HepG2 (cell line): ENCODE measurements around the gene PRR30. TPM values are rescaled to one million over a fixed set of nuclear protein-coding genes. Genes with fewer than 3 reads are reported as not detected.

Source experiments
- ATAC-seq: fragments of 200-7000 bp; cut with Tn5 transposase; 3 replicates; pipeline ENCODE4 v1.9.1; 2020; ENCODE audit warnings: mild to moderate bottlenecking, moderate library complexity
- BruUV-seq: library from RNA; stranded (reverse); fragments of 400-500 nt; replicated peaks from 2 replicates; lab custom pipeline; 2021; lab: Mats Ljungman, UMichigan
- CTCF ChIA-PET: fragments of 300-600 bp; formaldehyde crosslinking; extraction: SDS; loops from one replicate; lab custom pipeline; 2021; ENCODE audit warnings: low total read pairs, inconsistent platforms, low intra/inter-chr PET ratio; lab: Yijun Ruan, JAX
- POLR2A ChIA-PET: fragments of 350-600 bp; sonication (Branson Sonifier 250); formaldehyde crosslinking; loops from one replicate; lab custom pipeline; 2020; ENCODE audit warnings: antibody characterized with exemption, inconsistent platforms; lab: Yijun Ruan, JAX
- DNase-seq: peaks from one replicate; pipeline ENCODE4 v3.0.0-alpha.2; 2015; ENCODE audit warnings: low spot score
- FAIRE-seq: peaks from 3 replicates; lab custom pipeline; 2011; peaks lifted over from hg19 to GRCh38; lab: Jason Lieb, UNC
- H2AFZ ChIP-seq: one replicate; pipeline ENCODE4 v1.6.1; 2011; ENCODE audit warnings: low read length, inconsistent platforms
- H3K27ac ChIP-seq: fragments of 300-600 bp; 3 replicates; pipeline ENCODE4 v1.8.0; 2011; ENCODE audit warnings: mixed run types, mild to moderate bottlenecking, mixed read lengths, low read length, inconsistent platforms; ENCODE audit not compliant: insufficient read depth; ENCODE audit errors: extremely low read length
- H3K27me3 ChIP-seq, 2 experiments: fragments of 200-600 bp in 1 of 2; 2 replicates in 1 of 2; 3 replicates in 1 of 2; pipeline versions ENCODE4 v1.6.0 to v1.8.0; 2011; ENCODE audit warnings: low read length in 2 of 2, mild to moderate bottlenecking in 2 of 2, moderate library complexity in 2 of 2, inconsistent platforms in 1 of 2; ENCODE audit not compliant: insufficient read depth in 2 of 2, control insufficient read depth in 1 of 2
- H3K36me3 ChIP-seq, 2 experiments: fragments of 200-600 bp in 1 of 2; replicated peaks in 1 of 2; 2 replicates in 1 of 2; 3 replicates in 1 of 2; pipeline versions ENCODE4 v1.5.1 to v1.8.0; 2011; ENCODE audit warnings: low read length in 2 of 2, inconsistent platforms in 1 of 2; ENCODE audit not compliant: insufficient read depth in 2 of 2, control insufficient read depth in 1 of 2
- H3K4me1 ChIP-seq: 2 replicates; pipeline ENCODE4 v1.5.1; 2012; ENCODE audit warnings: low read length, inconsistent platforms; ENCODE audit not compliant: insufficient read depth
- H3K4me2 ChIP-seq: 2 replicates; pipeline ENCODE4 v1.6.0; 2011; ENCODE audit warnings: low read depth, low read length, inconsistent platforms
- H3K4me3 ChIP-seq, 3 experiments: fragments of 200-600 bp in 1 of 3; sonication (generic), shearing (Covaris generic) in 1 of 3; replicated peaks in 1 of 3; 2 replicates each; pipeline ENCODE4 v1.5.1; 2011 to 2016; ENCODE audit warnings: low read length in 3 of 3, inconsistent platforms in 2 of 3, low read depth in 2 of 3, mild to moderate bottlenecking in 2 of 3, control low read depth in 1 of 3, mixed read lengths in 1 of 3; ENCODE audit not compliant: insufficient read depth in 1 of 3
- H3K79me2 ChIP-seq: one replicate; pipeline ENCODE4 v1.6.1; 2011; ENCODE audit warnings: low read length, inconsistent platforms; ENCODE audit not compliant: insufficient read depth
- H3K9ac ChIP-seq: 2 replicates; pipeline ENCODE4 v1.6.0; 2011; ENCODE audit warnings: mild to moderate bottlenecking, low read depth, low read length, inconsistent platforms; ENCODE audit not compliant: insufficient read depth
- H3K9me3 ChIP-seq: 2 replicates; pipeline ENCODE4 v1.5.1; 2012; ENCODE audit warnings: mild to moderate bottlenecking, low read length
- H4K20me1 ChIP-seq: 2 replicates; pipeline ENCODE4 v1.6.0; 2011; ENCODE audit warnings: inconsistent platforms, mild to moderate bottlenecking, low read length, moderate library complexity; ENCODE audit not compliant: insufficient read depth
- AGO2 ChIP-seq: fragments of 200-400 bp; formaldehyde crosslinking; optimal IDR thresholded peaks from 2 replicates; pipeline ENCODE3; 2017; ENCODE audit warnings: mild to moderate bottlenecking, low read depth, low read length, moderate library complexity
- ATF7-NPFF ChIP-seq: sonication (generic); formaldehyde crosslinking; IDR thresholded peaks from 2 replicates; pipeline ENCODE4 v1.8.1; 2023; ENCODE audit warnings: mild to moderate bottlenecking, low read depth, missing genetic modification reagents, moderate library complexity
- DNMT3B ChIP-seq: conservative IDR thresholded peaks from 2 replicates; pipeline ENCODE4 v1.6.1; 2016; ENCODE audit warnings: missing biosample characterization, control low read depth
- GFI1 ChIP-seq: sonication (generic); formaldehyde crosslinking; IDR thresholded peaks from 2 replicates; pipeline ENCODE4 v1.5.0; 2020; ENCODE audit warnings: missing genetic modification reagents, mild to moderate bottlenecking, borderline replicate concordance
- GLI4 ChIP-seq: sonication (generic); formaldehyde crosslinking; IDR thresholded peaks from 2 replicates; pipeline ENCODE4 v1.5.1; 2020; ENCODE audit warnings: missing genetic modification reagents, mild to moderate bottlenecking, moderate library complexity, borderline replicate concordance
- HOXA9 ChIP-seq: sonication (generic); formaldehyde crosslinking; IDR thresholded peaks from 2 replicates; pipeline ENCODE4 v1.8.1; 2022; ENCODE audit warnings: missing genetic modification reagents, mild to moderate bottlenecking, moderate library complexity, borderline replicate concordance
- HOXD1 ChIP-seq: sonication (generic); formaldehyde crosslinking; IDR thresholded peaks from 2 replicates; pipeline ENCODE4 v1.5.0; 2020; ENCODE audit warnings: missing genetic modification reagents
- NFAT5 ChIP-seq: sonication (generic); formaldehyde crosslinking; IDR thresholded peaks from 2 replicates; pipeline ENCODE4 v1.4.0; 2020; ENCODE audit warnings: missing genetic modification reagents
- NFATC3 ChIP-seq: sonication (generic); formaldehyde crosslinking; IDR thresholded peaks from 2 replicates; pipeline ENCODE4 v1.5.1; 2020; ENCODE audit warnings: mild to moderate bottlenecking, missing genetic modification reagents
- NFYB ChIP-seq: sonication (generic); formaldehyde crosslinking; IDR thresholded peaks from 2 replicates; pipeline ENCODE4 v1.4.0; 2020; ENCODE audit warnings: missing genetic modification reagents
- PAF1 ChIP-seq: IDR thresholded peaks from 2 replicates; pipeline ENCODE4 v1.6.1; 2016; ENCODE audit warnings: missing genetic modification reagents, missing compliant biosample characterization
- POLR2AphosphoS2 ChIP-seq: IDR thresholded peaks from 2 replicates; pipeline ENCODE4 v1.6.1; 2011; ENCODE audit warnings: low read depth, low read length, improper control_type of control experiment
- RFX5 ChIP-seq: IDR thresholded peaks from 2 replicates; pipeline ENCODE4 v1.6.1; 2011; ENCODE audit warnings: low read depth, low read length, improper control_type of control experiment
- RXRA ChIP-seq: sonication (generic); formaldehyde crosslinking; IDR thresholded peaks from 2 replicates; pipeline ENCODE4 v1.5.1; 2020; ENCODE audit warnings: missing genetic modification reagents
- SALL2 ChIP-seq: sonication (generic); formaldehyde crosslinking; IDR thresholded peaks from 2 replicates; pipeline ENCODE4 v1.8.1; 2023; ENCODE audit warnings: mild to moderate bottlenecking, missing genetic modification reagents, inconsistent platforms
- SATB2 ChIP-seq: sonication (generic); formaldehyde crosslinking; IDR thresholded peaks from 2 replicates; pipeline ENCODE4 v1.5.0; 2020; ENCODE audit warnings: missing genetic modification reagents
- SIN3A ChIP-seq: IDR thresholded peaks from 2 replicates; pipeline ENCODE4 v1.6.1; 2011; ENCODE audit warnings: low read depth, mild to moderate bottlenecking, control low read depth, low read length, borderline replicate concordance
- ZFX ChIP-seq: sonication (generic); formaldehyde crosslinking; IDR thresholded peaks from 2 replicates; pipeline ENCODE4 v1.4.0; 2020; ENCODE audit warnings: mild to moderate bottlenecking, low read depth, missing genetic modification reagents, moderate library complexity
- ZFY ChIP-seq: sonication (generic); formaldehyde crosslinking; IDR thresholded peaks from 2 replicates; pipeline ENCODE4 v1.4.0; 2020; ENCODE audit warnings: missing genetic modification reagents
- ZNF564 ChIP-seq: sonication (generic); formaldehyde crosslinking; IDR thresholded peaks from 2 replicates; pipeline ENCODE4 v1.8.1; 2023; ENCODE audit warnings: mild to moderate bottlenecking, missing genetic modification reagents
- ZNF782 ChIP-seq: sonication (generic); formaldehyde crosslinking; IDR thresholded peaks from 2 replicates; pipeline ENCODE4 v1.4.0; 2020; ENCODE audit warnings: missing genetic modification reagents, mild to moderate bottlenecking, borderline replicate concordance
- WGBS: methylation state at CpG from one replicate; pipeline ENCODE4 v1.1.6; 2017; ENCODE audit warnings: low lambda C conversion rate; 5-methylcytosine and 5-hydroxymethylcytosine counted together
- in situ Hi-C: cut with HindIII; loops from 2 replicates; pipeline ENCODE4 v1.10.0; 2017; ENCODE audit warnings: low pct_unique_long_range_greater_than_20kb; ENCODE audit not compliant: extremely low pct_ligation_motif_present
- intact Hi-C: fragments of 100-400 bp; cut with micrococcal nuclease; formaldehyde crosslinking; loops from one replicate; pipeline ENCODE4 v1.10.0; 2022; ENCODE audit not compliant: unreplicated experiment
- polyA plus RNA-seq, 8 experiments: library from polyadenylated mRNA; depleted of rRNA in 3 of 8; stranded (reverse) in 7 of 8; unstranded in 1 of 8; fragments of >200 nt; fragmentation: Illumina TruSeq in 4 of 8; extraction: Trizol in 4 of 8; gene quantifications; 2 replicates each; pipeline versions ENCODE4 v1.2.1 to v1.2.3, GENCODE V29; 2011 to 2016; ENCODE audit warnings: low read depth in 4 of 8, missing spikeins in 1 of 8, mixed read lengths in 1 of 8; ENCODE audit not compliant: insufficient read depth in 1 of 8
- total RNA-seq, 5 experiments: library from RNA; depleted of rRNA; stranded (reverse); fragments of >200 nt; fragmentation: Illumina TruSeq; extraction: Trizol; gene quantifications; 2 replicates each; pipeline ENCODE4 v1.2.3, GENCODE V29; 2016; ENCODE audit warnings: low read depth in 1 of 5

The PRR30 gene
- total and polyA plus RNA-seq, 2 of the 13 experiments (the other 11 are each of a cell fraction or from before 2014, with no cell fraction given) = not detected

- TF ChIP-seq POLR2AphosphoS2 = no peak
- TF ChIP-seq DNMT3B = no peak
- TF ChIP-seq GLI4 (CRISPR knock-in tag) = no peak
- TF ChIP-seq ATF7-NPFF (CRISPR knock-in tag) = no peak
- no peak for TF ChIP-seq HOXA9 (CRISPR knock-in tag)
- no peak for TF ChIP-seq ZNF782
Measured at GRCh38 chr2:27100036-27100435, 39.2 kb downstream of the PRR30 start (continued).

DNA sequence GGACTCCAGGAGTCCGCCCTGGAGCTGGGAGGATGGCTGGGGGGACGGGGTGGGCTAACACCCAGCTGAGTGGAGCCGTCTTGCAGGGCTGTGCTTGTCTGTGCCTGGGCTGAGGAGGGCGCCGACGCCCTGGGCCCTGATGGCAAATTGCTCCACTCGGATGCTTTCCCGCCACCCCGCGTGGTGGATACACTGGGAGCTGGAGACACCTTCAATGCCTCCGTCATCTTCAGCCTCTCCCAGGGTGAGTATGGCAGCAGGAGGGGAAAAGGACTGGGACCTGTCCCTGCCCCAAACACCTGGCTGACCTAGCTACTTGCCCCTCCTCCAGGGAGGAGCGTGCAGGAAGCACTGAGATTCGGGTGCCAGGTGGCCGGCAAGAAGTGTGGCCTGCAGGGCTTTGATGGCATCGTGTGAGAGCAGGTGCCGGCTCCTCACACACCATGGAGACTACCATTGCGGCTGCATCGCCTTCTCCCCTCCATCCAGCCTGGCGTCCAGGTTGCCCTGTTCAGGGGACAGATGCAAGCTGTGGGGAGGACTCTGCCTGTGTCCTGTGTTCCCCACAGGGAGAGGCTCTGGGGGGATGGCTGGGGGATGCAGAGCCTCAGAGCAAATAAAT, 39.8 kb downstream of the PRR30 start:
- Histone ChIP-seq H3K27me3 (no peaks in the 10 kb centered on the region), H3K4me1 (peaks cover 27% of the 10 kb centered on the region), H3K9me3 (no peaks in the 10 kb centered on the region), H3K79me2 (peaks cover 6% of the 10 kb centered on the region), H3K36me3 (peaks cover 4 to 39% of the 10 kb centered on the region in 2 experiments), H3K4me2 (no peak overlapping the region), H3K4me3 (no peak overlapping the region), H2AFZ (no peak overlapping the region), H3K9ac (no peak overlapping the region), H4K20me1 (no peaks in the 10 kb centered on the region), H3K27ac (no peak overlapping the region)
- 95% methylated on average over 11 of the region's 19 CpGs for WGBS
- DNase-seq (no peak), FAIRE-seq (no peak), ATAC-seq (no peak)
- ChIA-PET POLR2A (no interaction called here), CTCF (interaction anchor here (1.1 to 3.3 kb wide), 6 partner anchors 13 to 204 kb away, joined by 3 to 43 read pairs (median 6); partner anchors contain the start of gene KHK)
- intact Hi-C loops (loop anchor here (5.0 kb wide), 2 partner anchors 113 to 193 kb away; partner anchors contain the start of genes ATRAID and SLC5A6), in situ Hi-C loops (loop anchor here (5.0 kb wide), 2 partner anchors 98 to 183 kb away; partner anchors contain the start of gene TRIM54)
- no TSS peak for BruUV-seq
- TF ChIP-seq RXRA (CRISPR knock-in tag) = 0 out of 2 replicates have a peak, but pooled peaks have one; percentile 6
- no peak for TF ChIP-seq SALL2 (CRISPR knock-in tag)
- TF ChIP-seq PAF1 (CRISPR knock-in tag) = 0 out of 2 replicates have a peak, but pooled peaks have one; percentile 29
- no peak for TF ChIP-seq GFI1 (CRISPR knock-in tag)
- TF ChIP-seq ZFX = peak; percentile 2; the same call in 1 of the 2 replicates
- no peak for TF ChIP-seq ZFY
- no peak for TF ChIP-seq ZNF564 (CRISPR knock-in tag)
- no peak for TF ChIP-seq HOXD1 (CRISPR knock-in tag)
- no peak for TF ChIP-seq SIN3A
- TF ChIP-seq NFAT5 (CRISPR knock-in tag) = 0 out of 2 replicates have a peak, but pooled peaks have one; percentile 44
- no peak for TF ChIP-seq SATB2 (CRISPR knock-in tag)
- TF ChIP-seq NFYB (CRISPR knock-in tag) = no peak
- no peak for TF ChIP-seq RFX5
- peak; percentile 71 for TF ChIP-seq AGO2
- TF ChIP-seq NFATC3 (CRISPR knock-in tag) = no peak
